ENCODE data around the gene C16orf90. TPM values are rescaled to one million over a fixed set of nuclear protein-coding genes. Genes with fewer than 3 reads are reported as not detected.

C16orf90 gene
- total RNA-seq, 4 donors from 2014 or later, result not detected

GRCh38 chr16:3485097-3485745, 10.1 kb downstream of the C16orf90 start:
- intact Hi-C loops (cut with DNase I), result no loop called here
- Histone ChIP-seq H3K36me3 (peaks cover 38 to 80% (median 49%) of the 10 kb centered on the region in 3 donors), H3K4me3 (no peak overlapping the region), H3K27ac (no peak overlapping the region), H3K27me3 (no peaks in the 10 kb centered on the region), H3K9me3 (no peaks in the 10 kb centered on the region), H3K4me1 (no peaks in the 10 kb centered on the region)
- no peak for TF ChIP-seq CTCF (IDR thresholded peaks at IDR 0.05)
- TF ChIP-seq POLR2A (IDR thresholded peaks at IDR 0.05), result no peak
- WGBS, 2 donors, result 93% methylated on average over 4 to 6 of the region's 15 CpGs
- no peak for DNase-seq

- Histone ChIP-seq H3K27me3 (no peaks in the 10 kb centered on the region), H3K4me3 (no peak overlapping the region), H3K9me3 (no peaks in the 10 kb centered on the region), H3K36me3 (peaks cover 38 to 87% (median 54%) of the 10 kb centered on the region in 3 donors), H3K4me1 (no peaks in the 10 kb centered on the region), H3K27ac (no peak overlapping the region)
- intact Hi-C loops (cut with DNase I), result no loop called here
- no peak for DNase-seq
- 80 to 97% methylated on average over 1 to 11 of the region's 30 CpGs for WGBS, 2 donors
- TF ChIP-seq CTCF (IDR thresholded peaks at IDR 0.05), result no peak
- no peak for TF ChIP-seq POLR2A (IDR thresholded peaks at IDR 0.05)
Measured at GRCh38 chr16:3484318-3485096, 10.8 kb downstream of the C16orf90 start.

GRCh38 chr16:3482659-3483241, 12.5 kb downstream of the C16orf90 start:
- H3K36me3 ChIP-seq, result peaks cover 38 to 98% (median 61%) of the 10 kb centered on the region in 3 donors
- no peak for DNase-seq
- intact Hi-C loops (cut with DNase I), result no loop called here
- 91 to 93% methylated on average over 14 to 16 of the region's 18 CpGs for WGBS, 2 donors
- H3K9me3 ChIP-seq, result no peaks in the 10 kb centered on the region
- H3K27ac ChIP-seq, result no peak overlapping the region
- no peaks in the 10 kb centered on the region for H3K27me3 ChIP-seq
- no peaks in the 10 kb centered on the region for H3K4me1 ChIP-seq
- H3K4me3 ChIP-seq, result no peak overlapping the region
- TF ChIP-seq POLR2A (IDR thresholded peaks at IDR 0.05) (no peak), CTCF (IDR thresholded peaks at IDR 0.05) (no peak)

- no peaks in the 10 kb centered on the region for H3K9me3 ChIP-seq
- no peaks in the 10 kb centered on the region for H3K4me1 ChIP-seq
- TF ChIP-seq POLR2A (IDR thresholded peaks at IDR 0.05), result no peak
- TF ChIP-seq CTCF (IDR thresholded peaks at IDR 0.05), result no peak
- no peak overlapping the region for H3K4me3 ChIP-seq
- intact Hi-C loops (cut with DNase I), result no loop called here
- no peaks in the 10 kb centered on the region for H3K27me3 ChIP-seq
- 89 to 94% methylated on average over 15 to 17 of the region's 32 CpGs for WGBS, 2 donors
- H3K27ac ChIP-seq, result no peak overlapping the region
- H3K36me3 ChIP-seq, result peaks cover 38 to 99% (median 61%) of the 10 kb centered on the region in 3 donors
- no peak for DNase-seq
Measured at GRCh38 chr16:3481696-3482658, 13.3 kb downstream of the C16orf90 start.
